ENCODE results near the gene HGS.

HGS gene

GRCh38 chr17:81707725-81708646 is 24.2 kb downstream of the HGS start:
- no peak for DNase-seq (ENCODE audit: low read depth in 1 of 2, low spot score in 1 of 2)
- Histone ChIP-seq H3K4me3 (replicated peaks; ENCODE audit: insufficient read depth, low read length) (no peak overlapping the region), H3K27me3 (ENCODE audit: insufficient read depth, poor library complexity, severe bottlenecking) (no peaks in the 10 kb centered on the region), H3K27ac (replicated peaks) (peak overlapping the region; percentile 16)
- TF ChIP-seq POLR2AphosphoS5 (IDR thresholded peaks at IDR 0.05; ENCODE audit: low read depth) (peak; percentile 7; the same call in 1 of the 2 replicates), SPI1 (IDR thresholded peaks at IDR 0.05; ENCODE audit: borderline replicate concordance, low read depth) (no peak)

DNA sequence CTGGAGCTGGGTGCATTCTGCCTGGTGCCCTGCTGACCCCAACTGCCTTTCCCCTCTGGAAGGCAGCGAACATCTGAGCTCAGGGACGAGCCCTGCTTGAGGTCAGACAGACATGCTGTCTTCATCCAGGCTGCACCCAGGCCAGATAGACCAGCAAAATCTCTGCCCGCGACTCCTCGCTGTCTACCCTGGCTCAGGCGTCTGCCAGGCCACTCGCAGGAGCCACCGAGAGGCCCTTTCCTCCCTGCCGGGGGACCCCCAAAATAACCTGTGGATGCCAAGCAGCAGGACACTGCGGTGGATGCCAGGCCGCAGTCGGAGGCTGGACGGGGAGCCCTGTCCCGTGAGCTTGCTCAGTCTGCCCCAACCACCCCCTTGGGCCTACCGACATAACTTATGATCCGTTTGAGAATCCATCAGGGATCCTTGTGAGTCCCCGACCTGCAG is 25.0 kb downstream of the HGS start:
- Histone ChIP-seq H3K4me3 (replicated peaks; ENCODE audit: insufficient read depth, low read length) (no peak overlapping the region), H3K27me3 (ENCODE audit: insufficient read depth, poor library complexity, severe bottlenecking) (no peaks in the 10 kb centered on the region), H3K27ac (replicated peaks) (peak overlapping the region; percentile 16)
- TF ChIP-seq GABPA (IDR thresholded peaks at IDR 0.05; ENCODE audit: low read depth): no peak
- 0 out of 2 replicates have a peak, but pooled peaks have one; percentile 30 for TF ChIP-seq POLR2AphosphoS5 (IDR thresholded peaks at IDR 0.05; ENCODE audit: low read depth)
- no peak for DNase-seq (ENCODE audit: low read depth in 1 of 2, low spot score in 1 of 2)

DNA sequence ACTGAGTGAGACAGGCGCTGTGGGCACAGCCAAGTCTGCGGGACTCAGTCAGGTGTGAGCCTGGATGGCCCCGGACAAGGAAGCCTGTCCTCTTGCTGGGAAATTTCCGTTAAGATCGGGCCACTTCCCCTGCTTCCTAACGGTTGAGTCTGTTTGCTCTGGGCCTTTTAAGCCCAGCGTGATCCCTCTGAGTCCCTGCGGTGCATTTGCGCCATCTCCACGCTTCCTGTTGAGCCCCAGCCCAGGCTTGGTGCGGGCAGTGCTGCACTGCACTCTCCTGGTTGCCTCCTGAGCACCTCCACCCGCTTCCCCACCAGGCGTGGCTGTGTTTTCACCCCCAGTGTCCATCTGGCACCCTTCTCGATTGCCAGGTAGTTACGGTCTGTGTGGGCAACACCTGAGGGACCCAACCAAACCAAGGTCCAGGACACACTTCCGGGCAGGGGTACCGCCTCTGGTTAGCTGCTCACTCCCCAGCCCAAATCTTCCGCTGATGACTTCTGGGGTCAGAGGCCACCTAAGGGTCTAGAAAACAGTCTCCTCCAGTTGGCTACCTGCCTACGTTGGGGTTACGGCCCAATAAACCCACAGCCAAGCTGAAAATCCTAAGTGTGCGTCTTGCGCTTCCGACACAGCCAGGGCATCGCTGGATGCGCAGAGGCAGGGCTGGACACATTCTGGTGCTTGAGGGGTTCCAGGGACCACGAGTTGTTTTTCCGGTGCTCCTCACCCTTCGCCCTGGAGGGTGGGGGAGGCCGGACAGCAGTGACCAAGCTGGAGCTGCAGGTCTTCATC is 26.9 kb downstream of the HGS start:
- TF ChIP-seq POLR2AphosphoS5 (IDR thresholded peaks at IDR 0.05; ENCODE audit: low read depth) (peak; percentile 94), SPI1 (IDR thresholded peaks at IDR 0.05; ENCODE audit: borderline replicate concordance, low read depth) (peak; percentile 90; the same call in 1 of the 2 replicates), REST (IDR thresholded peaks at IDR 0.05; ENCODE audit: insufficient replicate concordance, low read depth) (no peak)
- TF ChIP-seq, protein P1, sequence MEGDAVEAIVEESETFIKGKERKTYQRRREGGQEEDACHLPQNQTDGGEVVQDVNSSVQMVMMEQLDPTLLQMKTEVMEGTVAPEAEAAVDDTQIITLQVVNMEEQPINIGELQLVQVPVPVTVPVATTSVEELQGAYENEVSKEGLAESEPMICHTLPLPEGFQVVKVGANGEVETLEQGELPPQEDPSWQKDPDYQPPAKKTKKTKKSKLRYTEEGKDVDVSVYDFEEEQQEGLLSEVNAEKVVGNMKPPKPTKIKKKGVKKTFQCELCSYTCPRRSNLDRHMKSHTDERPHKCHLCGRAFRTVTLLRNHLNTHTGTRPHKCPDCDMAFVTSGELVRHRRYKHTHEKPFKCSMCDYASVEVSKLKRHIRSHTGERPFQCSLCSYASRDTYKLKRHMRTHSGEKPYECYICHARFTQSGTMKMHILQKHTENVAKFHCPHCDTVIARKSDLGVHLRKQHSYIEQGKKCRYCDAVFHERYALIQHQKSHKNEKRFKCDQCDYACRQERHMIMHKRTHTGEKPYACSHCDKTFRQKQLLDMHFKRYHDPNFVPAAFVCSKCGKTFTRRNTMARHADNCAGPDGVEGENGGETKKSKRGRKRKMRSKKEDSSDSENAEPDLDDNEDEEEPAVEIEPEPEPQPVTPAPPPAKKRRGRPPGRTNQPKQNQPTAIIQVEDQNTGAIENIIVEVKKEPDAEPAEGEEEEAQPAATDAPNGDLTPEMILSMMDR (IDR thresholded peaks at IDR 0.05; ENCODE audit: insufficient read depth, low read length): no peak
- H3K27me3 ChIP-seq (ENCODE audit: insufficient read depth, poor library complexity, severe bottlenecking): no peaks in the 10 kb centered on the region
- peak overlapping the region; percentile 12 for H3K4me3 ChIP-seq (replicated peaks; ENCODE audit: insufficient read depth, low read length)
- H3K27ac ChIP-seq (replicated peaks): peak overlapping the region; percentile 91
- peak; percentile 88 to 95 for DNase-seq (ENCODE audit: low read depth in 1 of 2, low spot score in 1 of 2)

- peak within 1 kb of the TSS; percentile 78 for H3K4me3 ChIP-seq (replicated peaks; ENCODE audit: insufficient read depth, low read length)
- no peaks in the 10 kb centered on the region for H3K27me3 ChIP-seq (ENCODE audit: insufficient read depth, poor library complexity, severe bottlenecking)
- H3K27ac ChIP-seq (replicated peaks): peak within 1 kb of the TSS; percentile 91
- DNase-seq (ENCODE audit: low read depth in 1 of 2, low spot score in 1 of 2): peak; percentile 83 to 91
- TF ChIP-seq POLR2AphosphoS5 (IDR thresholded peaks at IDR 0.05; ENCODE audit: low read depth): peak; percentile 73
- TF ChIP-seq REST (IDR thresholded peaks at IDR 0.05; ENCODE audit: insufficient replicate concordance, low read depth): no peak
Measured at GRCh38 chr17:81711814-81712467, 28.1 kb downstream of the HGS start, which contains the start of gene SLC25A10. SLC25A10 (plus strand) TSS chr17:81712284; CDS start chr17:81712427, 143 bp downstream.
